IMR-90 (cell line): Measurements from ENCODE around the gene KIAA0319L.
"Not testable (repeated sequence)": the region's sequence is repeated elsewhere in the genome, so short reads cannot be mapped to it uniquely, and the experiment has no call there.

ENCODE experiments used
- CTCF ChIP-seq: conservative IDR thresholded peaks from 2 replicates; pipeline ENCODE4 v1.5.1; 2012; ENCODE audit warnings: mild to moderate bottlenecking, low read depth, low read length, improper control_type of control experiment
- MAFK ChIP-seq: IDR thresholded peaks from 2 replicates; pipeline ENCODE4 v1.6.1; 2012; ENCODE audit warnings: low read depth, low read length, improper control_type of control experiment
- POLR2A ChIP-seq: IDR thresholded peaks from 2 replicates; pipeline ENCODE4 v1.6.1; 2012; ENCODE audit warnings: mild to moderate bottlenecking, low read depth, low read length
- USF2 ChIP-seq: fragments of 150-350 bp; IDR thresholded peaks from 2 replicates; pipeline ENCODE4 v1.6.1; 2017; ENCODE audit warnings: mild to moderate bottlenecking, antibody characterized with exemption, low read length, low read depth

GRCh38 chr1:35585805-35586204, 28.6 kb upstream of the KIAA0319L start:
- not testable (repeated sequence) for TF ChIP-seq MAFK, CTCF, POLR2A, USF2
